Measurements from ENCODE around the gene TRMT1L. TPM values are rescaled to one million over a fixed set of nuclear protein-coding genes. Genes with fewer than 3 reads are reported as not detected.
"Not testable (repeated sequence)": the region's sequence is repeated elsewhere in the genome, so short reads cannot be mapped to it uniquely, and the experiment has no call there.

Gene TRMT1L
- total RNA-seq, result 10 to 100 TPM in 3 of 4 donors, 1 to 10 TPM in 1; 9.9 to 18.2 (median 11.9) TPM

DNA sequence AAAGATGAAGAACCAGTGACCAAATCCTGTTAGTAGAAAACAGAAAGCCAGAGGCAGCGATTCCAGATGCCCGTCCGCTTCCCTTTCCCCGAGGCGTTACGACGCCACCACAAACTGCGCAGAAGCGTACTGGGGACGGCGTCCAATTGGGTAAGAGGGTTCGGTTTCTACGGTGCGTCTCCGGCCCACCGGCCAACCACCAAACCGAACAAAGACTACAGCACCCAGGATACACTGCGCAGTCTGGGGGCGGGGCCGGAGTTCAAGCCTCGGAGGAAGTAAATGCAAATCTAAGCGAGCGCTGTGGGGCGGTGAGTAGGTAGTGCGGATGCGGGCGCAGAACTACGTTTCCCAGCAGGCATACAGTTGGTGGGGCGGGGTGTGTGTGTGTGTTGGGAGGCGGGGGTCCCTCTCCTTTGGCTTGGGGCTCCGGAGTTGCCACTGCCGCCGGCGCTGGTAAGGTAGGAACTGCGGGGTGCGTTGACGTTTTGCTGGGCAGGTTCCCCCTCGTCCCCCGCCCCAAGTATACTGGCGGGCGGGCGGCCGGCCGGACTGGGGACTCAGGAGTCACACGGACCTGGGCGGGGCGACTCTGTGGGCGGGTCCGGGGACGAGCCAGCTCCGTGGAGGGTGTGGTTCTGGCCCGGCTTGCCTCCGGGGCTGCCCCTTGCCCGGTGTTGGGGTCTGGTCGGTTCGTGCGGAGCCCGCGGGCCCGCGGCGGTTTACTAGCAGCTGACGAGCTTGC, at the start of gene TRMT1L, which contains the start of gene SWT1:
Gene TRMT1L (minus strand): TSS at position 100 of the 745 bp plus-strand sequence. CDS start 241 bp downstream, outside the sequence.
Gene SWT1 (plus strand): TSS at position 314 of the 745 bp plus-strand sequence. CDS start 3,675 bp downstream, outside the sequence.
- TF ChIP-seq, protein P1, sequence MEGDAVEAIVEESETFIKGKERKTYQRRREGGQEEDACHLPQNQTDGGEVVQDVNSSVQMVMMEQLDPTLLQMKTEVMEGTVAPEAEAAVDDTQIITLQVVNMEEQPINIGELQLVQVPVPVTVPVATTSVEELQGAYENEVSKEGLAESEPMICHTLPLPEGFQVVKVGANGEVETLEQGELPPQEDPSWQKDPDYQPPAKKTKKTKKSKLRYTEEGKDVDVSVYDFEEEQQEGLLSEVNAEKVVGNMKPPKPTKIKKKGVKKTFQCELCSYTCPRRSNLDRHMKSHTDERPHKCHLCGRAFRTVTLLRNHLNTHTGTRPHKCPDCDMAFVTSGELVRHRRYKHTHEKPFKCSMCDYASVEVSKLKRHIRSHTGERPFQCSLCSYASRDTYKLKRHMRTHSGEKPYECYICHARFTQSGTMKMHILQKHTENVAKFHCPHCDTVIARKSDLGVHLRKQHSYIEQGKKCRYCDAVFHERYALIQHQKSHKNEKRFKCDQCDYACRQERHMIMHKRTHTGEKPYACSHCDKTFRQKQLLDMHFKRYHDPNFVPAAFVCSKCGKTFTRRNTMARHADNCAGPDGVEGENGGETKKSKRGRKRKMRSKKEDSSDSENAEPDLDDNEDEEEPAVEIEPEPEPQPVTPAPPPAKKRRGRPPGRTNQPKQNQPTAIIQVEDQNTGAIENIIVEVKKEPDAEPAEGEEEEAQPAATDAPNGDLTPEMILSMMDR (IDR thresholded peaks at IDR 0.05), result no peak
- TF ChIP-seq POLR2A (IDR thresholded peaks at IDR 0.05), result peak in 1 of 2 donors; percentile 94
- H3K4me3 ChIP-seq (ENCODE audit: low read depth, poor library complexity, severe bottlenecking), result peak within 1 kb of the TSS; percentile 87
- 0 to 1% methylated on average over 52 to 61 of the region's 63 CpGs for WGBS, 2 donors
- DNase-seq (ENCODE audit: low spot score in 2 of 2), result peak; percentile 100
- intact Hi-C loops (cut with DNase I; ENCODE audit: low total_unique reads), result no loop called here

DNA sequence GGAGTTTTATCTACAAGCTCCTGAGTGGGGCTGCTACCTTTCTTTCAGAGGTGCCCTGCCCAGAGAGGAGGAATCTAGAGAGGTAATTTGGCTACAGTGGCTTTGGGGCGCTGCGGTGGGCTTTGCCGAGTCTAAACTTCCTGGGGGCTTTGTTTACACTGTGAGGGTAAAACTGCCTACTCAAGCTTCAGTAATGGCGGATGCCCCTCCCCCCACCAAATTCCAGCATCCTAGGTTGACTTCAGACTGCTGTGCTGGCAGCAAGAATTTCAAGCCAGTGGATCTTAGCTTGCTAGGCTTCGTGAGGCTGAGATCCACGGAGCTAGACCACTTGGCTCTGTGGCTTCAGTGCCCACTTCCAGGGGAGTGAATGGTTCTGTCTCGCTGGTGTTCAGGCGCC, 44.1 kb upstream of the TRMT1L start:
- DNase-seq (ENCODE audit: low spot score in 2 of 2), result no peak
- TF ChIP-seq, protein P1 (IDR thresholded peaks at IDR 0.05), result no peak
- TF ChIP-seq POLR2A (IDR thresholded peaks at IDR 0.05), result no peak
- H3K4me3 ChIP-seq (ENCODE audit: low read depth, poor library complexity, severe bottlenecking), result no peak overlapping the region
- 86 to 94% methylated on average over 7 to 8 of the region's 8 CpGs for WGBS, 2 donors
- intact Hi-C loops (cut with DNase I; ENCODE audit: low total_unique reads), result no loop called here

DNA sequence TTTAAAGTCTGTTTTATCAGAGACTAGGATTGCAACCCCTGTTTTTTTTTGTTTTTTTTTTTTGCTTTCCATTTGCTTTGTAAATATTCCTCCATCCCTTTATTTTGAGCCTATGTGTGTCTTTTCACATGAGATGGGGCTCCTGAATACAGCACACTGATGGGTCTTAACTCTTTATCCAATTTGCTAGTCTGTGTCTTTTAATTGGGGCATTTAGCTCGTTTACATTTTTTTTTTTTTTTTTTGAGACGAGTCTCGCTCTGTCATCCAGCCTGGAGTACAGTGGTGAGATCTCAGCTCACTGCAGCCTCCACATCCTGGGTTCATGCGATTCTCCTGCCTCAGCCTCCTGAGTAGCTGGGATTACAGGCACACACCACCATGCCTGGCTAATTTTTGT, 42.0 kb upstream of the TRMT1L start:
- DNase-seq (ENCODE audit: low spot score in 2 of 2); intact Hi-C loops (cut with DNase I; ENCODE audit: low total_unique reads); H3K4me3 ChIP-seq (ENCODE audit: low read depth, poor library complexity, severe bottlenecking): not testable (repeated sequence)
- 96 to 99% methylated on average over 4 of the region's 4 CpGs for WGBS, 2 donors

DNA sequence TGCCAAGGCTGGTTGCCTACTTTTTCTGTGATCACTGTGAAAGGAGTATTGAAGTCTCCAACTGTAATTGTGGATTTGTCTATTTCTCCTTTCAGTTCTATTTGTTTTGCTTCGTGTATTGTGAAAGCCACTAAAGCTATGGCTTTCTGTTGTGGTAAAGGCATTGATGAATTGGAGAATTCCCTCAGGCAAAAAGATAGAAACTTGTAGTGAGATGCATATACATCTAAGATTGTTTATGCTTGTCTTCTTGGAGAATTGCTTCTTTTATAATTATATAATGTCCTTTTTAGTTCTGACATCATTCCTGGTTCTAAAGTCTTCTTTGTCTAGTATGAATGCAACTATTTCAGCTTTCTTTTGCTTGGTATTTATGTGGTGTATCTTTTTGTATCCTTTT, 37.0 kb upstream of the TRMT1L start:
- no peak for TF ChIP-seq POLR2A (IDR thresholded peaks at IDR 0.05)
- TF ChIP-seq, protein P1 (IDR thresholded peaks at IDR 0.05), result no peak
- WGBS, 2 donors, result 58 to 78% methylated on average over 1 of the region's 1 CpG
- no peak overlapping the region for H3K4me3 ChIP-seq (ENCODE audit: low read depth, poor library complexity, severe bottlenecking)
- no peak for DNase-seq (ENCODE audit: low spot score in 2 of 2)
- intact Hi-C loops (cut with DNase I; ENCODE audit: low total_unique reads), result no loop called here

- intact Hi-C loops (cut with DNase I; ENCODE audit: low total_unique reads), result loop anchor here (10.0 kb wide), 1 partner anchor 366 kb away; no protein-coding TSS in a partner anchor
- H3K4me3 ChIP-seq (ENCODE audit: low read depth, poor library complexity, severe bottlenecking), result no peak overlapping the region
- no peak for TF ChIP-seq POLR2A (IDR thresholded peaks at IDR 0.05)
- TF ChIP-seq, protein P1 (IDR thresholded peaks at IDR 0.05), result no peak
- DNase-seq (ENCODE audit: low spot score in 2 of 2), result peak in 1 of 2 donors; percentile 21
- 40% methylated on average over 5 of the region's 5 CpGs for WGBS, 2 donors
These were observed 13.6 kb upstream of the TRMT1L start for GRCh38 chr1:185170291-185170848.

- no peak for DNase-seq (ENCODE audit: low spot score in 2 of 2)
These were observed 9.4 kb upstream of the TRMT1L start for GRCh38 chr1:185166106-185166505.

More at GRCh38 chr1:185166106-185166505, 9.4 kb upstream of the TRMT1L start:
- intact Hi-C loops (cut with DNase I; ENCODE audit: low total_unique reads), result no loop called here
- TF ChIP-seq, protein P1 (IDR thresholded peaks at IDR 0.05), result no peak
- TF ChIP-seq POLR2A (IDR thresholded peaks at IDR 0.05), result no peak
- H3K4me3 ChIP-seq (ENCODE audit: low read depth, poor library complexity, severe bottlenecking), result no peak overlapping the region
- 77 to 83% methylated on average over 1 of the region's 1 CpG for WGBS, 2 donors
